ENCODE results near the gene CALN1.

Gene CALN1

DNA sequence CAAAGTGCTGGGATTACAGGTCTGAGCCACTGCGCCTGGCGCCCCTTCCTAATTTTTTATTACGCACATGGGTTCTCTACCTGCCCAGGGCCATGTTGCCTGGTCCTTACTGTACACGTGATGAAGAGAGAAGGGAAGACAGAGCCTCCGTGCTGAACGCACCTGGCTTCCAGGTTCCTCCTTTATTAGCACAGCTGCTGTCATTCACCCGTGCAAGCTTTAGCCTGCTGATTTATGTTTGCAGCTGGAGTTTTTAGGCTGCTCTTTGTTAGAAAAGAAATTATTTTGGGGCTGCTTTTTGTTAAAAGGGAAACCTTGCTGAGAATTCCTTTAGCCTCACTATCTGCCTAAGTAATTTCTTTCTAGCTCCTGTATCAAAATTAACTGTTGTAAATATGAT, 417.0 kb downstream of the CALN1 start:
- ChIA-PET POLR2A (no interaction called here), CTCF (no interaction called here)
- Histone ChIP-seq H3K9me3 (ENCODE audit: control insufficient read depth, insufficient read depth, low read depth, low read length) (no peaks in the 10 kb centered on the region), H3K36me3 (ENCODE audit: control insufficient read depth in 2 of 2, insufficient read depth in 1 of 2, low read length in 2 of 2) (no peaks in the 10 kb centered on the region), H3K27ac (ENCODE audit: extremely low read depth, low read depth, low read length) (no peak overlapping the region), H3K4me3 (ENCODE audit: low read depth, low read length) (no peak overlapping the region), H3K4me1 (ENCODE audit: control insufficient read depth, insufficient read depth, low read length) (no peaks in the 10 kb centered on the region)
- TF ChIP-seq ZNF529 (tag by site-specific recombination; IDR thresholded peaks at IDR 0.05; ENCODE audit: insufficient replicate concordance): no peak

DNA sequence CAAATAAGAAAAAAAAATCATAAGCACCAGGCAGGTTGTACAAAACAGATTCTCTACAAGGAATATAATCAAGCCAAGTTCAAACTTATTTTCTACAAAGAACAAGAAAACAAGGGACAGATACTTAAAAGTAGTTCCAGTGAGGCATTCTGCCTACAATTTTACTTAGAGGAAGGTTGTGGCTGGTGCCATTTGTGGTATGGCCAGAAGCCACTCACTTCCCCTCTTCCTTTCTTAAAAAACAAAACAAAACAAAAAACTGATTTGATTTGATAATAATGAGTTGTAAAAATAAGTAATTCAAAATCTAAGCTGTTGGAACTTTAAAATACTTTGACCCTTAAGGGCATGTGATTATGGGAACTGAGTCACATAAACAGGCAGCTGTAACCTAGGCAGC, 420.6 kb downstream of the CALN1 start:
- CTCF ChIA-PET: no interaction called here

DNA sequence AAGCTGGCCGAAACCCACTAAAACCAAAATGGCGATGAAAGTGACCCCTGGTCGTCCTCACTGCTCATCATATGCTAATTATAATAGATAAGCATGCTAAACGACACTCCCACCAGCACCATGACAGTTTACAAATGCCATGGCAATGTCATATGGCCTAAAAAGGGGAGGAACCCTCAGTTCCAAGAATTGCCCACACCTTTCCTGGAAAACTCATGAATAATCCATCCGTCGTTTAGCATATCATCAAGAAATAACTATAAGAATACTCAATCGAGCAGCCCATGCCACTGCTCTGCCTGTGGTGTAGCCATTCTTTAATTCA, 422.0 kb downstream of the CALN1 start:
- Histone ChIP-seq H3K27ac (ENCODE audit: extremely low read depth, low read depth, low read length) (no peak overlapping the region), H3K4me1 (ENCODE audit: control insufficient read depth, insufficient read depth, low read length) (no peaks in the 10 kb centered on the region), H3K36me3 (ENCODE audit: control insufficient read depth in 2 of 2, insufficient read depth in 1 of 2, low read length in 2 of 2) (no peaks in the 10 kb centered on the region), H3K9me3 (ENCODE audit: control insufficient read depth, insufficient read depth, low read depth, low read length) (no peaks in the 10 kb centered on the region), H3K4me3 (ENCODE audit: low read depth, low read length) (no peak overlapping the region)
- ChIA-PET POLR2A (no interaction called here), CTCF (no interaction called here)
- TF ChIP-seq ZNF610 (tag by site-specific recombination; IDR thresholded peaks at IDR 0.05; ENCODE audit: borderline replicate concordance) (no peak), ZNF791 (tag by site-specific recombination; IDR thresholded peaks at IDR 0.05) (no peak), KLF10 (tag by site-specific recombination; IDR thresholded peaks at IDR 0.05) (no peak), ZFP41 (tag by site-specific recombination; IDR thresholded peaks at IDR 0.05; ENCODE audit: borderline replicate concordance) (no peak)
- TF ChIP-seq, protein P1, sequence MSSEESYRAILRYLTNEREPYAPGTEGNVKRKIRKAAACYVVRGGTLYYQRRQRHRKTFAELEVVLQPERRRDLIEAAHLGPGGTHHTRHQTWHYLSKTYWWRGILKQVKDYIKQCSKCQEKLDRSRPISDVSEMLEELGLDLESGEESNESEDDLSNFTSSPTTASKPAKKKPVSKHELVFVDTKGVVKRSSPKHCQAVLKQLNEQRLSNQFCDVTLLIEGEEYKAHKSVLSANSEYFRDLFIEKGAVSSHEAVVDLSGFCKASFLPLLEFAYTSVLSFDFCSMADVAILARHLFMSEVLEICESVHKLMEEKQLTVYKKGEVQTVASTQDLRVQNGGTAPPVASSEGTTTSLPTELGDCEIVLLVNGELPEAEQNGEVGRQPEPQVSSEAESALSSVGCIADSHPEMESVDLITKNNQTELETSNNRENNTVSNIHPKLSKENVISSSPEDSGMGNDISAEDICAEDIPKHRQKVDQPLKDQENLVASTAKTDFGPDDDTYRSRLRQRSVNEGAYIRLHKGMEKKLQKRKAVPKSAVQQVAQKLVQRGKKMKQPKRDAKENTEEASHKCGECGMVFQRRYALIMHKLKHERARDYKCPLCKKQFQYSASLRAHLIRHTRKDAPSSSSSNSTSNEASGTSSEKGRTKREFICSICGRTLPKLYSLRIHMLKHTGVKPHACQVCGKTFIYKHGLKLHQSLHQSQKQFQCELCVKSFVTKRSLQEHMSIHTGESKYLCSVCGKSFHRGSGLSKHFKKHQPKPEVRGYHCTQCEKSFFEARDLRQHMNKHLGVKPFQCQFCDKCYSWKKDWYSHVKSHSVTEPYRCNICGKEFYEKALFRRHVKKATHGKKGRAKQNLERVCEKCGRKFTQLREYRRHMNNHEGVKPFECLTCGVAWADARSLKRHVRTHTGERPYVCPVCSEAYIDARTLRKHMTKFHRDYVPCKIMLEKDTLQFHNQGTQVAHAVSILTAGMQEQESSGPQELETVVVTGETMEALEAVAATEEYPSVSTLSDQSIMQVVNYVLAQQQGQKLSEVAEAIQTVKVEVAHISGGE (tag by site-specific recombination; conservative IDR thresholded peaks at IDR 0.05; ENCODE audit: low read depth): no peak

More for the DNA sequence above, 420.6 kb downstream of the CALN1 start:
- POLR2A ChIA-PET: no interaction called here
- H3K9me3 ChIP-seq (ENCODE audit: control insufficient read depth, insufficient read depth, low read depth, low read length): no peaks in the 10 kb centered on the region
- no peaks in the 10 kb centered on the region for H3K36me3 ChIP-seq (ENCODE audit: control insufficient read depth in 2 of 2, insufficient read depth in 1 of 2, low read length in 2 of 2)
- H3K27ac ChIP-seq (ENCODE audit: extremely low read depth, low read depth, low read length): no peak overlapping the region
- no peak overlapping the region for H3K4me3 ChIP-seq (ENCODE audit: low read depth, low read length)
- no peaks in the 10 kb centered on the region for H3K4me1 ChIP-seq (ENCODE audit: control insufficient read depth, insufficient read depth, low read length)
- TF ChIP-seq ZNF530 (tag by site-specific recombination; IDR thresholded peaks at IDR 0.05; ENCODE audit: low read depth): no peak
- TF ChIP-seq KLF7 (tag by site-specific recombination; IDR thresholded peaks at IDR 0.05; ENCODE audit: borderline replicate concordance): no peak
- TF ChIP-seq ZNF354C (tag by site-specific recombination; IDR thresholded peaks at IDR 0.05; ENCODE audit: borderline replicate concordance, low read depth): no peak
- TF ChIP-seq SP3 (tag by site-specific recombination; IDR thresholded peaks at IDR 0.05): no peak
- TF ChIP-seq, protein P2, sequence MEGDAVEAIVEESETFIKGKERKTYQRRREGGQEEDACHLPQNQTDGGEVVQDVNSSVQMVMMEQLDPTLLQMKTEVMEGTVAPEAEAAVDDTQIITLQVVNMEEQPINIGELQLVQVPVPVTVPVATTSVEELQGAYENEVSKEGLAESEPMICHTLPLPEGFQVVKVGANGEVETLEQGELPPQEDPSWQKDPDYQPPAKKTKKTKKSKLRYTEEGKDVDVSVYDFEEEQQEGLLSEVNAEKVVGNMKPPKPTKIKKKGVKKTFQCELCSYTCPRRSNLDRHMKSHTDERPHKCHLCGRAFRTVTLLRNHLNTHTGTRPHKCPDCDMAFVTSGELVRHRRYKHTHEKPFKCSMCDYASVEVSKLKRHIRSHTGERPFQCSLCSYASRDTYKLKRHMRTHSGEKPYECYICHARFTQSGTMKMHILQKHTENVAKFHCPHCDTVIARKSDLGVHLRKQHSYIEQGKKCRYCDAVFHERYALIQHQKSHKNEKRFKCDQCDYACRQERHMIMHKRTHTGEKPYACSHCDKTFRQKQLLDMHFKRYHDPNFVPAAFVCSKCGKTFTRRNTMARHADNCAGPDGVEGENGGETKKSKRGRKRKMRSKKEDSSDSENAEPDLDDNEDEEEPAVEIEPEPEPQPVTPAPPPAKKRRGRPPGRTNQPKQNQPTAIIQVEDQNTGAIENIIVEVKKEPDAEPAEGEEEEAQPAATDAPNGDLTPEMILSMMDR (tag by site-specific recombination; IDR thresholded peaks at IDR 0.05): no peak
- TF ChIP-seq, protein P3, sequence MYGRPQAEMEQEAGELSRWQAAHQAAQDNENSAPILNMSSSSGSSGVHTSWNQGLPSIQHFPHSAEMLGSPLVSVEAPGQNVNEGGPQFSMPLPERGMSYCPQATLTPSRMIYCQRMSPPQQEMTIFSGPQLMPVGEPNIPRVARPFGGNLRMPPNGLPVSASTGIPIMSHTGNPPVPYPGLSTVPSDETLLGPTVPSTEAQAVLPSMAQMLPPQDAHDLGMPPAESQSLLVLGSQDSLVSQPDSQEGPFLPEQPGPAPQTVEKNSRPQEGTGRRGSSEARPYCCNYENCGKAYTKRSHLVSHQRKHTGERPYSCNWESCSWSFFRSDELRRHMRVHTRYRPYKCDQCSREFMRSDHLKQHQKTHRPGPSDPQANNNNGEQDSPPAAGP (tag by site-specific recombination; IDR thresholded peaks at IDR 0.05): no peak
- TF ChIP-seq, protein P4, sequence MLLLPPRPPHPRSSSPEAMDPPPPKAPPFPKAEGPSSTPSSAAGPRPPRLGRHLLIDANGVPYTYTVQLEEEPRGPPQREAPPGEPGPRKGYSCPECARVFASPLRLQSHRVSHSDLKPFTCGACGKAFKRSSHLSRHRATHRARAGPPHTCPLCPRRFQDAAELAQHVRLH (tag by site-specific recombination; IDR thresholded peaks at IDR 0.05): no peak
- no peak for TF ChIP-seq ZNF843 (tag by site-specific recombination; IDR thresholded peaks at IDR 0.05)
- TF ChIP-seq ZNF768 (tag by site-specific recombination; IDR thresholded peaks at IDR 0.05): no peak
